OCI-LY1 (cell line): ENCODE data around the gene SHTN1.

ENCODE experiments used
- H2AFZ ChIP-seq: fragments of 200-600 bp; sonication (generic), shearing (Covaris generic); 2 replicates; pipeline ENCODE4 v1.6.0; 2014; ENCODE audit warnings: antibody characterized with exemption, mild to moderate bottlenecking, low read length
- H3F3A ChIP-seq: fragments of 200-600 bp; sonication (generic), shearing (Covaris generic); 2 replicates; pipeline ENCODE4 v1.6.0; 2014; ENCODE audit warnings: mild to moderate bottlenecking, antibody characterized with exemption, low read length, moderate library complexity; ENCODE audit not compliant: insufficient read depth
- H3K27ac ChIP-seq: fragments of 200-600 bp; sonication (generic); 2 replicates; pipeline ENCODE4 v1.5.1; 2014; ENCODE audit warnings: low read length, mixed run types, mild to moderate bottlenecking, low read depth; ENCODE audit not compliant: poor library complexity, severe bottlenecking
- H3K27me3 ChIP-seq: fragments of 200-600 bp; sonication (generic); 2 replicates; pipeline ENCODE4 v1.6.0; 2014; ENCODE audit warnings: antibody characterized with exemption, mild to moderate bottlenecking, low read length, moderate library complexity; ENCODE audit not compliant: insufficient read depth
- H3K36me3 ChIP-seq: fragments of 200-600 bp; sonication (generic); 2 replicates; pipeline ENCODE4 v1.6.1; 2014; ENCODE audit warnings: mild to moderate bottlenecking, antibody characterized with exemption, low read length, moderate library complexity, mixed read lengths; ENCODE audit not compliant: insufficient read depth
- H3K4me1 ChIP-seq: fragments of 200-600 bp; sonication (generic); 2 replicates; pipeline ENCODE4 v1.5.1; 2014; ENCODE audit warnings: mild to moderate bottlenecking, low read length, moderate library complexity; ENCODE audit not compliant: insufficient read depth, severe bottlenecking
- H3K4me2 ChIP-seq: fragments of 200-600 bp; sonication (generic), shearing (Covaris generic); 2 replicates; pipeline ENCODE4 v1.6.1; 2014; ENCODE audit warnings: low read length
- H3K4me3 ChIP-seq: fragments of 200-600 bp; sonication (generic); 2 replicates; pipeline ENCODE4 v1.5.1; 2014; ENCODE audit warnings: low read length, low read depth, mild to moderate bottlenecking, mixed read lengths; ENCODE audit not compliant: poor library complexity, severe bottlenecking
- H3K79me2 ChIP-seq: fragments of 200-600 bp; shearing (Covaris generic); 2 replicates; pipeline ENCODE4 v1.6.1; 2016; ENCODE audit warnings: mixed run types, low read length, mixed read lengths; ENCODE audit not compliant: insufficient read depth
- H3K9ac ChIP-seq: fragments of 200-600 bp; sonication (generic), shearing (Covaris generic); 2 replicates; pipeline ENCODE4 v1.6.1; 2014; ENCODE audit warnings: mild to moderate bottlenecking, low read length, mixed read lengths
- H3K9me2 ChIP-seq: fragments of 200-600 bp; sonication (generic), shearing (Covaris generic); 2 replicates; pipeline ENCODE4 v1.6.1; 2014; ENCODE audit warnings: low read depth, mild to moderate bottlenecking, low read length, mixed read lengths
- H3K9me3 ChIP-seq: fragments of 200-600 bp; shearing (Covaris generic); 2 replicates; pipeline ENCODE4 v1.6.1; 2014; ENCODE audit warnings: low read length, mixed read lengths
- H4K20me1 ChIP-seq: fragments of 200-600 bp; sonication (generic), shearing (Covaris generic); 2 replicates; pipeline ENCODE4 v1.6.0; 2016; ENCODE audit warnings: mild to moderate bottlenecking, low read length; ENCODE audit not compliant: insufficient read depth
- CTCF ChIP-seq: fragments of 200-600 bp; sonication (generic), shearing (Covaris generic); IDR thresholded peaks from 2 replicates; pipeline ENCODE4 v1.5.1; 2017; ENCODE audit warnings: mild to moderate bottlenecking, antibody characterized with exemption, low read length, moderate library complexity, mixed read lengths
- EZH2 ChIP-seq: fragments of 200-600 bp; sonication (generic), shearing (Covaris generic); IDR thresholded peaks from 2 replicates; pipeline ENCODE4 v1.8.0; 2017; ENCODE audit warnings: borderline replicate concordance, mixed run types, mild to moderate bottlenecking, antibody characterized with exemption, low read length, moderate library complexity, mixed read lengths

SHTN1 gene

GRCh38 chr10:116952729-116953128 is 52.3 kb downstream of the SHTN1 start:
- Histone ChIP-seq H3K27me3 (no peaks in the 10 kb centered on the region), H4K20me1 (no peaks in the 10 kb centered on the region), H3K4me3 (no peak overlapping the region), H3K9ac (no peak overlapping the region), H3K4me2 (no peak overlapping the region), H3K27ac (no peak overlapping the region), H3K4me1 (no peaks in the 10 kb centered on the region), H3F3A (no peaks in the 10 kb centered on the region), H3K9me2 (no peaks in the 10 kb centered on the region), H2AFZ (no peak overlapping the region), H3K79me2 (no peaks in the 10 kb centered on the region), H3K9me3 (no peaks in the 10 kb centered on the region), H3K36me3 (no peaks in the 10 kb centered on the region)
- TF ChIP-seq CTCF (no peak), EZH2 (no peak)

- Histone ChIP-seq H3K27ac (no peak overlapping the region), H3K79me2 (no peaks in the 10 kb centered on the region), H3K4me3 (no peak overlapping the region), H3K4me1 (no peaks in the 10 kb centered on the region), H4K20me1 (no peaks in the 10 kb centered on the region), H3F3A (no peaks in the 10 kb centered on the region), H3K9ac (no peak overlapping the region), H3K27me3 (no peaks in the 10 kb centered on the region), H2AFZ (no peak overlapping the region), H3K4me2 (no peak overlapping the region), H3K36me3 (no peaks in the 10 kb centered on the region), H3K9me2 (no peaks in the 10 kb centered on the region), H3K9me3 (no peaks in the 10 kb centered on the region)
- TF ChIP-seq EZH2 (no peak), CTCF (no peak)
These were observed 56.5 kb downstream of the SHTN1 start for GRCh38 chr10:116948530-116948870.

GRCh38 chr10:116947841-116948529 is 57.0 kb downstream of the SHTN1 start:
- Histone ChIP-seq H3K79me2 (no peaks in the 10 kb centered on the region), H3F3A (no peaks in the 10 kb centered on the region), H3K27me3 (no peaks in the 10 kb centered on the region), H3K4me2 (no peak overlapping the region), H3K9me2 (no peaks in the 10 kb centered on the region), H3K27ac (no peak overlapping the region), H4K20me1 (no peaks in the 10 kb centered on the region), H3K9ac (no peak overlapping the region), H3K4me3 (no peak overlapping the region), H3K9me3 (no peaks in the 10 kb centered on the region), H3K36me3 (no peaks in the 10 kb centered on the region), H2AFZ (no peak overlapping the region), H3K4me1 (no peaks in the 10 kb centered on the region)
- TF ChIP-seq CTCF (no peak), EZH2 (no peak)
